ENCODE results near the gene FARP1.

FARP1 gene

GRCh38 chr13:98273067-98273823 lies 130.4 kb downstream of the FARP1 start:
- Histone ChIP-seq H3K4me1 (ENCODE audit: control insufficient read depth, low read length) (no peaks in the 10 kb centered on the region), H3K9me3 (ENCODE audit: control insufficient read depth, insufficient read depth, low read length) (no peaks in the 10 kb centered on the region), H4K20me1 (ENCODE audit: control insufficient read depth, insufficient read depth, low read depth, low read length) (no peaks in the 10 kb centered on the region), H3K9me2 (replicated peaks; ENCODE audit: control insufficient read depth, low read length) (no peaks in the 10 kb centered on the region), H3K79me2 (ENCODE audit: control insufficient read depth, low read length) (no peaks in the 10 kb centered on the region), H3K36me3 (ENCODE audit: control insufficient read depth, low read length) (no peaks in the 10 kb centered on the region), H3K27me3 (ENCODE audit: control insufficient read depth, low read length) (0 out of 2 replicates have a peak, but pooled peaks cover 2% of the 10 kb centered on the region), H3K27ac (ENCODE audit: low read depth, low read length) (no peak overlapping the region), H3K4me2 (ENCODE audit: low read length) (no peak overlapping the region), H3K4me3 (ENCODE audit: low read length) (no peak overlapping the region), H3F3A (ENCODE audit: control insufficient read depth, insufficient read depth) (no peaks in the 10 kb centered on the region)
- no peak for TF ChIP-seq CTCF (IDR thresholded peaks at IDR 0.05; ENCODE audit: low read depth, low read length, poor library complexity, severe bottlenecking)
- TF ChIP-seq EZH2phosphoT487 (IDR thresholded peaks at IDR 0.05; ENCODE audit: borderline replicate concordance, low read length), result no peak

- H3K9me3 ChIP-seq (ENCODE audit: control insufficient read depth, insufficient read depth, low read length), result no peaks in the 10 kb centered on the region
- no peaks in the 10 kb centered on the region for H4K20me1 ChIP-seq (ENCODE audit: control insufficient read depth, insufficient read depth, low read depth, low read length)
- H3F3A ChIP-seq (ENCODE audit: control insufficient read depth, insufficient read depth), result no peaks in the 10 kb centered on the region
- no peak overlapping the region for H3K27ac ChIP-seq (ENCODE audit: low read depth, low read length)
- H3K4me1 ChIP-seq (ENCODE audit: control insufficient read depth, low read length), result no peaks in the 10 kb centered on the region
- H3K79me2 ChIP-seq (ENCODE audit: control insufficient read depth, low read length), result no peaks in the 10 kb centered on the region
- H3K27me3 ChIP-seq (ENCODE audit: control insufficient read depth, low read length), result 0 out of 2 replicates have a peak, but pooled peaks cover 2% of the 10 kb centered on the region
- no peak overlapping the region for H3K4me2 ChIP-seq (ENCODE audit: low read length)
- no peaks in the 10 kb centered on the region for H3K36me3 ChIP-seq (ENCODE audit: control insufficient read depth, low read length)
- H3K4me3 ChIP-seq (ENCODE audit: low read length), result no peak overlapping the region
- H3K9me2 ChIP-seq (replicated peaks; ENCODE audit: control insufficient read depth, low read length), result no peaks in the 10 kb centered on the region
- TF ChIP-seq EZH2phosphoT487 (IDR thresholded peaks at IDR 0.05; ENCODE audit: borderline replicate concordance, low read length) (no peak), CTCF (IDR thresholded peaks at IDR 0.05; ENCODE audit: low read depth, low read length, poor library complexity, severe bottlenecking) (no peak)
These were observed 131.2 kb downstream of the FARP1 start for GRCh38 chr13:98273824-98274742.

- 0 out of 2 replicates have a peak, but pooled peaks cover 2% of the 10 kb centered on the region for H3K27me3 ChIP-seq (ENCODE audit: control insufficient read depth, low read length)
- H3K4me3 ChIP-seq (ENCODE audit: low read length), result no peak overlapping the region
- no peak overlapping the region for H3K27ac ChIP-seq (ENCODE audit: low read depth, low read length)
- no peak overlapping the region for H3K4me2 ChIP-seq (ENCODE audit: low read length)
- no peaks in the 10 kb centered on the region for H3K9me2 ChIP-seq (replicated peaks; ENCODE audit: control insufficient read depth, low read length)
- H3K79me2 ChIP-seq (ENCODE audit: control insufficient read depth, low read length), result no peaks in the 10 kb centered on the region
- H3K4me1 ChIP-seq (ENCODE audit: control insufficient read depth, low read length), result peaks cover 5% of the 10 kb centered on the region; the same call in 1 of the 2 replicates
- no peaks in the 10 kb centered on the region for H3F3A ChIP-seq (ENCODE audit: control insufficient read depth, insufficient read depth)
- TF ChIP-seq EZH2phosphoT487 (IDR thresholded peaks at IDR 0.05; ENCODE audit: borderline replicate concordance, low read length), result no peak
- TF ChIP-seq CTCF (IDR thresholded peaks at IDR 0.05; ENCODE audit: low read depth, low read length, poor library complexity, severe bottlenecking), result no peak
- H3K9me3 ChIP-seq (ENCODE audit: control insufficient read depth, insufficient read depth, low read length), result no peaks in the 10 kb centered on the region
- H4K20me1 ChIP-seq (ENCODE audit: control insufficient read depth, insufficient read depth, low read depth, low read length), result no peaks in the 10 kb centered on the region
- no peaks in the 10 kb centered on the region for H3K36me3 ChIP-seq (ENCODE audit: control insufficient read depth, low read length)
These were observed 132.1 kb downstream of the FARP1 start for GRCh38 chr13:98274921-98275487.

Measured in DOHH2 (cell line).